Esophagus squamous epithelium (tissue), 5 donors: ENCODE results near the gene RIBC2. TPM values are rescaled to one million over a fixed set of nuclear protein-coding genes. Genes with fewer than 3 reads are reported as not detected.
"Not testable (repeated sequence)": the region's sequence is repeated elsewhere in the genome, so short reads cannot be mapped to it uniquely, and the experiment has no call there.

Experiments
- DNase-seq: peaks from one replicate; lab custom pipeline; 2025; lab: John Stamatoyannopoulos, UW
- H3K27ac ChIP-seq, 4 donors: fragments of 200-600 bp; sonication (generic); one replicate each; pipeline ENCODE4 v1.5.1; 2016 to 2019; ENCODE audit warnings: mild to moderate bottlenecking in 1 of 4
- H3K27me3 ChIP-seq, 4 donors: fragments of 200-600 bp; sonication (generic); 1 replicate in 3 of 4; 2 replicates in 1 of 4; pipeline versions ENCODE4 v1.5.1 to v1.6.0; 2017 to 2021; ENCODE audit warnings: antibody characterized with exemption in 1 of 4
- H3K36me3 ChIP-seq, 3 donors: fragments of 200-600 bp; sonication (generic); one replicate each; pipeline ENCODE4 v1.5.1; 2016 to 2019
- H3K4me1 ChIP-seq, 3 donors: fragments of 200-600 bp; sonication (generic); one replicate each; pipeline ENCODE4 v1.5.1; 2017 to 2019
- H3K4me3 ChIP-seq, 4 donors: fragments of 200-600 bp; sonication (generic); 1 replicate in 3 of 4; 2 replicates in 1 of 4; pipeline ENCODE4 v1.5.1; 2016 to 2019; ENCODE audit warnings: mild to moderate bottlenecking in 2 of 4, moderate library complexity in 1 of 4
- H3K9me3 ChIP-seq, 3 donors: fragments of 200-600 bp; sonication (generic); one replicate each; pipeline ENCODE4 v1.5.1; 2016 to 2019
- CTCF ChIP-seq, 6 experiments: fragments of 450-650 bp in 4 of 6; fragments of 200-600 bp in 2 of 6; sonication (generic) in 2 of 6; IDR thresholded peaks; one replicate each; pipeline ENCODE4 v1.5.1; 2016 to 2019; ENCODE audit warnings: antibody characterized with exemption in 6 of 6, mild to moderate bottlenecking in 4 of 6, moderate library complexity in 4 of 6
- POLR2A ChIP-seq, 4 donors: fragments of 450-650 bp; IDR thresholded peaks; one replicate each; pipeline ENCODE4 v1.6.1; 2017; ENCODE audit warnings: antibody characterized with exemption in 4 of 4, mild to moderate bottlenecking in 4 of 4, moderate library complexity in 3 of 4
- WGBS, 2 donors: methylation state at CpG; one replicate each; pipeline ENCODE4 v1.1.5; 2018; 5-methylcytosine and 5-hydroxymethylcytosine counted together
- intact Hi-C: fragments of 100-400 bp; cut with DNase I; formaldehyde crosslinking; loops from one replicate; pipeline ENCODE4 v1.15.0; 2022
- total RNA-seq, 4 donors: library from RNA; depleted of rRNA; stranded (reverse); fragments of >200 nt; gene quantifications; one replicate each; pipeline ENCODE4 v1.1.0, GENCODE V29; 2016
- donor health status: DM: yes; HTN: yes; CAD: no.

The RIBC2 gene
- total RNA-seq, 4 donors from 2014 or later = 0.19 to 0.76 (median 0.75) TPM; not detected in 1

DNA sequence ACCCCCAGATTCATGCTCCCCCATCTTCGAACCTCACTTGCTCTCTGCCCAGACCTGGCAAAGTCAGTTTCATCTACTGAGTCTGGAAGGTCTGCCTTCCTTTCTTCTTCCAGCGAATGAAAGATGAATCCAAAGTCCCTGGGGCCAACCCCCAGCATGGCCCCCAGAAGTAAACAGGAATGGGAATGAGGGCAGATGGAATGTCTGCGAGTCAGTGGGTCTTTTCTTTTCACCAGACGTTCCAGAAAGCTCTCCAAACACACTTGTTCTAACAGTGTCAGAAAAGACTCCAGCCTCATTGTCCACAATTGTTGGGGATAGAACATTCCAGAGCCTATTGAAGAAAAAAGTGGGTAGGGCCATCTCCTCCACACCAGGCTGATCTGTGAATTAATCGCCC is 28.6 kb downstream of the RIBC2 start:
- DNase-seq = no peak
- Histone ChIP-seq H3K4me1 (peaks cover 3 to 31% (median 9%) of the 10 kb centered on the region in 3 donors), H3K4me3 (no peak overlapping the region), H3K27ac (peak overlapping the region; percentile 55 to 77 (median 73)), H3K9me3 (no peaks in the 10 kb centered on the region), H3K27me3 (no peaks in the 10 kb centered on the region), H3K36me3 (no peaks in the 10 kb centered on the region)
- intact Hi-C loops = no loop called here
- 53 to 62% methylated on average over 3 to 5 of the region's 5 CpGs for WGBS, 2 donors
- TF ChIP-seq POLR2A (IDR thresholded peaks at IDR 0.05) (no peak), CTCF (IDR thresholded peaks at IDR 0.05) (no peak)

GRCh38 chr22:45444168-45444567 is 30.7 kb downstream of the RIBC2 start:
- Histone ChIP-seq H3K36me3 (no peaks in the 10 kb centered on the region), H3K27me3 (no peaks in the 10 kb centered on the region), H3K27ac (no peak overlapping the region), H3K4me3 (no peak overlapping the region), H3K9me3 (no peaks in the 10 kb centered on the region), H3K4me1 (peaks cover 3 to 40% (median 13%) of the 10 kb centered on the region in 3 donors)
- no peak for DNase-seq
- intact Hi-C loops = no loop called here
- WGBS, 2 donors = 85 to 97% methylated on average over 3 of the region's 3 CpGs
- TF ChIP-seq CTCF (IDR thresholded peaks at IDR 0.05) (no peak), POLR2A (IDR thresholded peaks at IDR 0.05) (no peak)

- 67 to 82% methylated on average over 11 of the region's 14 CpGs for WGBS, 2 donors
- Histone ChIP-seq H3K9me3 (no peaks in the 10 kb centered on the region), H3K4me3 (no peak overlapping the region), H3K27ac (no peak overlapping the region), H3K27me3 (no peaks in the 10 kb centered on the region), H3K4me1 (peaks cover 3 to 40% (median 18%) of the 10 kb centered on the region in 3 donors), H3K36me3 (no peaks in the 10 kb centered on the region)
- TF ChIP-seq POLR2A (IDR thresholded peaks at IDR 0.05) (no peak), CTCF (IDR thresholded peaks at IDR 0.05) (no peak)
- intact Hi-C loops = no loop called here
- no peak for DNase-seq
These were observed 31.7 kb downstream of the RIBC2 start for GRCh38 chr22:45445031-45445710.

- WGBS, 2 donors = 71 to 82% methylated on average over 5 of the region's 5 CpGs
- no peaks in the 10 kb centered on the region for H3K36me3 ChIP-seq
- no peaks in the 10 kb centered on the region for H3K9me3 ChIP-seq
- intact Hi-C loops = no loop called here
- no peak overlapping the region for H3K27ac ChIP-seq
- no peak for DNase-seq
- H3K4me1 ChIP-seq = peaks cover 3 to 40% (median 28%) of the 10 kb centered on the region in 3 donors
- H3K4me3 ChIP-seq = no peak overlapping the region
- no peaks in the 10 kb centered on the region for H3K27me3 ChIP-seq
- no peak for TF ChIP-seq POLR2A (IDR thresholded peaks at IDR 0.05)
- no peak for TF ChIP-seq CTCF (IDR thresholded peaks at IDR 0.05)
These were observed 32.7 kb downstream of the RIBC2 start for GRCh38 chr22:45446216-45446615.

DNA sequence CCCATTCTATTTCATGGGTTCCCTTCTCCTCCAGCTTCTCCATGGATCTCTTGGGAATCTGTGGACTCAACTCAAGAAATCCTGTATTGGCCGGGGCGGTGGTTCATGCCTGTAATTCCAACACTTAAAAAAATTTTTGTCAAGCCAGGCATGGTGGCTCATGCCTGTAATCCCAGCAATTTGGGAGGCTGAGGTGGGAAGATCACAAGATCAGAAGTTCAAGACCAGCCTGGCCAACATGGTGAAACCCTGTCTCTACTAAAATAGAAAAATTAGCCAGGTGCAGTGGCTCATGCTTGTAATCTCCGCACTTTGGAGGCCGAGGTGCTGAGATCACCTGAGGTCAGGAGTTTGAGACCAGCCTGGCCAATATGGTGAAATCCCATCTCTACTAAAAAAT is 34.1 kb downstream of the RIBC2 start:
- intact Hi-C loops, H3K4me3 ChIP-seq, H3K9me3 ChIP-seq, H3K36me3 ChIP-seq, DNase-seq, H3K27me3 ChIP-seq, H3K27ac ChIP-seq: not testable (repeated sequence)
- H3K4me1 ChIP-seq = peaks cover 0 to 40% (median 31%) of the 10 kb centered on the region in 3 donors
- 91 to 96% methylated on average over 4 of the region's 4 CpGs for WGBS, 2 donors
